ENCODE measurements around the gene CAVIN4.

The CAVIN4 gene

DNA sequence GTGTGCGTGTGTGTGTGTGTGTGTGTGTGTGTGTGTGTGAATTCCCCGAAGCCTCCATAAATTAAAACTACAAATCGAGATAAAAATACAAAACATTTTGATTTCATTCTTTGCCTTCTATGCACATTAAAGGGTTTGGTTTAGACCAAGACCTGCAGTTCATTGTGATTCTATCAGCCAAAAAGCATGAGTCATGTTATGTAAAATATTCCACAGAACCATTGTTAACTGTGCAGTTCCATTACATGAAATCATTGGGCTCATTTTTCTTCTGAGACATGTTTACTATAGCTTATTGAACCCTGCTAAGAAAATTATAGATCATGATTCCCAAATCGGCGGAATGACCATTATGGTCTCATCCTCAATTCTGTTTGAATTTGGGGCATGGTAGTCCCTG is 11.7 kb downstream of the CAVIN4 start:
- no peak overlapping the region for H3K27ac ChIP-seq (ENCODE audit: low read depth, low read length)

DNA sequence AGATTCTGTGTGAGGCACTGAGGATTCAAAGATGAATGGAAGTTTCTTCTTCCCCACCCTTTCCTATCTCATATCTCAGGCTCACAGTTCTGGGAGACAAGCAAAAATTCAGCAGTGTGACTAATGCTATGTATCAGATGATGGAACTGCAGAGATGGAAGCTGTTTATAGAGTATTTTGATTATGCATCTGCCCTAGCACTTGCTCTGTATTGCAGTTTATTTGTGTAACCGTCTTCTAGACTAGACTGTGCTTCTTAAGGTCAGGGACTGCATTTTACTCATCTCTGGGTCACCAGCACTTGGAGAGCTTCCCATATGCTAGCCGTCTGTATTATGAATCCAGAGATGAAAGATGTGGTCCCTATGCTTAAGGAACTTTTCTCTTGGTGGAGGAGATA is 12.6 kb downstream of the CAVIN4 start:
- H3K4me3 ChIP-seq (ENCODE audit: low read depth, low read length) = no peak overlapping the region
- no peak overlapping the region for H2AFZ ChIP-seq (ENCODE audit: low read length, unreplicated experiment)
- peaks cover 22% of the 10 kb centered on the region for H3K4me1 ChIP-seq (ENCODE audit: control insufficient read depth, insufficient read depth, low read length, unreplicated experiment)
- H3K27me3 ChIP-seq (ENCODE audit: insufficient read depth, low read length) = no peaks in the 10 kb centered on the region
- H3K36me3 ChIP-seq (ENCODE audit: insufficient read depth, low read length) = no peaks in the 10 kb centered on the region
- no peaks in the 10 kb centered on the region for H3K79me2 ChIP-seq (ENCODE audit: control insufficient read depth, insufficient read depth, low read length, unreplicated experiment)
- no peak overlapping the region for H3K27ac ChIP-seq (ENCODE audit: low read depth, low read length)

More for the DNA sequence above, 11.7 kb downstream of the CAVIN4 start:
- H3K36me3 ChIP-seq (ENCODE audit: insufficient read depth, low read length) = no peaks in the 10 kb centered on the region
- no peak overlapping the region for H3K4me3 ChIP-seq (ENCODE audit: low read depth, low read length)
- peaks cover 22% of the 10 kb centered on the region for H3K4me1 ChIP-seq (ENCODE audit: control insufficient read depth, insufficient read depth, low read length, unreplicated experiment)
- H3K27me3 ChIP-seq (ENCODE audit: insufficient read depth, low read length) = no peaks in the 10 kb centered on the region
- H3K79me2 ChIP-seq (ENCODE audit: control insufficient read depth, insufficient read depth, low read length, unreplicated experiment) = no peaks in the 10 kb centered on the region
- H2AFZ ChIP-seq (ENCODE audit: low read length, unreplicated experiment) = no peak overlapping the region

DNA sequence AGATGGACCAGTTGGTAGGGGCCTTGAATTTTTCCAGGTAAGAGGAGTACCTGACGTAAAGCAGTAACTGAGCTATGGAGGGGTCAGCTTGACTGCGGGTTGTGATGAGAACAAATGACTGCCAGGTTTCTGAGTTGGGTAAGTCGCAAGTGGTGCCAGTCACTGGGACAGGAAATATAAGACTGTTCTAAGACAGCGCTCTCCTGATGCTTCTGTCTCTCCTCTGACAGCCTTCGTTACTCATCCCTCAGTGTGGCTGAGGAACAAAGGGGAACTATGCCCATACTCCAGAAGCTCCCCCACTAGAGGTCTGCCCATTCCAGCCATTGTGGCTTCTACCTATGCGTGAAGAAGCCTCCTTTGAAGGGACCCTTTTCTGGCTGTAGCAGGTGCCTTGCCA is 13.3 kb downstream of the CAVIN4 start:
- Histone ChIP-seq H3K27me3 (ENCODE audit: insufficient read depth, low read length) (no peaks in the 10 kb centered on the region), H3K79me2 (ENCODE audit: control insufficient read depth, insufficient read depth, low read length, unreplicated experiment) (no peaks in the 10 kb centered on the region), H3K36me3 (ENCODE audit: insufficient read depth, low read length) (no peaks in the 10 kb centered on the region), H2AFZ (ENCODE audit: low read length, unreplicated experiment) (no peak overlapping the region), H3K27ac (ENCODE audit: low read depth, low read length) (no peak overlapping the region), H3K4me3 (ENCODE audit: low read depth, low read length) (no peak overlapping the region), H3K4me1 (ENCODE audit: control insufficient read depth, insufficient read depth, low read length, unreplicated experiment) (peaks cover 22% of the 10 kb centered on the region)

DNA sequence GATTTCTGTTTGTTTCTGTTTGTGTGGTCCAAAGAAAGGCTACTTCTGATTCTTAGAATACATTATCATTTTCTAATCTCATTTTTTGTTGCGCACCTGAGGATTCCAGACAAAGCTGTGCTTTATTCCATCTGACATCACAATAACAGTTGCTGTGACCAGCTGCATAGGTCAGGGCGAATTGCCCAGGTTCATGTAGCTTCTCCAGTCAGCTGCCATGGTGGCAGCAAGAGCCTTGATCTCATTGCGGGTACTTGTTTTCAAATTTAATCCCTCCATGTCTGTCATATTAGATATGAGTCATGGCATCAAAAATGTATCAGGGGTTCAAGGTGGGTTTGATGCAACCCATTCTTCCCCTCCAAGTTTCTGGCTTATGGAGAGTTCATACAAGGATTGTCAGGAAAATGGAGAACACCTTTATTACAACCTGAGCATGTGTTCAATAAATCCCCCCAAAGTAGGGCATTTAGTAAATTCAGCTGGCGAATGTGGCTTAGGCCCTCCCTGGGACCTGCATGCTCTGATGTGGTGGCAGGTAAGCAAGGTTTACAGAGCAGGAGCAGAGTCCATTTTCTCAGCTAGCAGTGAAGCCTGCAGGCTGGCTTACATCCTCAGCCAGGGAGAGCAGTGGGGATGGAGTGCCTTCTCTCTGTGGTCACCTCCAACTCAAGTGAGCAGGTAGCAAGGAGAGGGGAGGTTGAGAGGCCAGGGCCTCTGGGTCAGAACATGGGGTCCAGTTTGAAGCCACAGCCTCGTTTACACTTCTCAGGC is 13.9 kb downstream of the CAVIN4 start:
- Histone ChIP-seq H3K79me2 (ENCODE audit: control insufficient read depth, insufficient read depth, low read length, unreplicated experiment) (no peaks in the 10 kb centered on the region), H3K4me1 (ENCODE audit: control insufficient read depth, insufficient read depth, low read length, unreplicated experiment) (peaks cover 22% of the 10 kb centered on the region), H3K27ac (ENCODE audit: low read depth, low read length) (no peak overlapping the region), H3K4me3 (ENCODE audit: low read depth, low read length) (no peak overlapping the region), H2AFZ (ENCODE audit: low read length, unreplicated experiment) (no peak overlapping the region), H3K27me3 (ENCODE audit: insufficient read depth, low read length) (peaks cover 3% of the 10 kb centered on the region; the same call in 1 of the 2 replicates), H3K36me3 (ENCODE audit: insufficient read depth, low read length) (no peaks in the 10 kb centered on the region)

DNA sequence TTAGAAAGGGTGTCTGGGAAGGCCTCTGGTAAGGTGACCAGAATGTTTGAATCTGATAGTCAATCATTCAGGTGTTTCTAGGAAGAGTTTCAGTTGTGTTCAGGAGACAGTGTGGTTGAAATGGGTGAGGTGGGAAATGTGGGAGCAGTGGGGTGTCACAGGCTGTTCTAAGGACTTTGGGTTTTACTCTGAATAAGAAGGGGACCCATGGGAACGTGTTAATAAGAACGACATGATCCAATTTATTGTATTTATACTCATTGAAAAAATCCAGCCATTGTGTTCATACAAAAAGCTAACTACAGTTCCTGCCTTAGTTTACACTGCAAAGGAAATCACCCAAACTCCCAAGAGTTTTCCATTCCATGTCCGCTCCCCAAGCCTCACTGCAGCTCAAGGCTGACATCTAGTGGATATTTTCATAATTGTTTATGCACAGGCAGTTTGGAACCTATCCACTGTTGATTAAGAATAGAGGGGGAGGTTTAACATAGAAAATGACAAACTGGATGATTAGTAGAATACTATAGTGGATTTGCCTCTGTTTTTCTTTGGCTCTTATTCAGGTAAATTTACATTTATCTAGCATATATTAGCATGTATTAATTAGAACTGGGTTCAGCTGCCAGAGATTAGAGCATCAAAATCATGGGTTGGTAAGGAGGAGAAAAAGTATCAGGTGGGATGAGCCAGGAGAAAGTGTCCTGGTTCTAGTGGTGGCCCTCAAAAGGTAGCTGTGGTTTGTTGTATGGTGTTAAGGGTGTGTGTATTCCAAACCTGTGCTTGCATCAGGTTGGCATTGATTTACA is 17.7 kb downstream of the CAVIN4 start:
- H3K27me3 ChIP-seq (ENCODE audit: insufficient read depth, low read length) = peaks cover 15% of the 10 kb centered on the region
- no peak overlapping the region for H3K4me3 ChIP-seq (ENCODE audit: low read depth, low read length)
- H3K4me1 ChIP-seq (ENCODE audit: control insufficient read depth, insufficient read depth, low read length, unreplicated experiment) = peaks cover 8% of the 10 kb centered on the region
- H3K79me2 ChIP-seq (ENCODE audit: control insufficient read depth, insufficient read depth, low read length, unreplicated experiment) = no peaks in the 10 kb centered on the region
- H3K27ac ChIP-seq (ENCODE audit: low read depth, low read length) = no peak overlapping the region
- H2AFZ ChIP-seq (ENCODE audit: low read length, unreplicated experiment) = peak overlapping the region; percentile 6
- no peaks in the 10 kb centered on the region for H3K36me3 ChIP-seq (ENCODE audit: insufficient read depth, low read length)

DNA sequence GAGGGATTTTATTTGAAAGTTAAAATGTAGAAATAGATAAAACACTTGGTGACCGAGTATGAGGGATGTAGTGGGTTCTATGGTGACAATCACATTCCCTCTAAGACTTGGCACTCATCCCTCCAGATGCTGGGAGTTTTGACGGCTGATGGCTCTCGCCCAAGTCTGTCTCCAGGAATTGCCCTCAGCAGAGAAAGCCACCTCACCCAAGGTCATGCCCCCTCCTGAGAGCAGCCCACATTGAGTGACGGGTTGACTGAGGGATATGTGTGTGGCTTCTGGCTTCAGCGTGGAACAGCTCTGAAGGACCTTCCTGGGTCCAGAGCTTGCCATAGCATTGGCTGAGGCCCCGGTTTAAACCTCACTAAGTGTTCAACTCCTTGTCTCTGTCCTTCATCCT is 19.4 kb downstream of the CAVIN4 start:
- Histone ChIP-seq H3K4me1 (ENCODE audit: control insufficient read depth, insufficient read depth, low read length, unreplicated experiment) (peaks cover 6% of the 10 kb centered on the region), H3K4me3 (ENCODE audit: low read depth, low read length) (no peak overlapping the region), H2AFZ (ENCODE audit: low read length, unreplicated experiment) (no peak overlapping the region), H3K27me3 (ENCODE audit: insufficient read depth, low read length) (peaks cover 15% of the 10 kb centered on the region), H3K79me2 (ENCODE audit: control insufficient read depth, insufficient read depth, low read length, unreplicated experiment) (no peaks in the 10 kb centered on the region), H3K36me3 (ENCODE audit: insufficient read depth, low read length) (no peaks in the 10 kb centered on the region), H3K27ac (ENCODE audit: low read depth, low read length) (no peak overlapping the region)

DNA sequence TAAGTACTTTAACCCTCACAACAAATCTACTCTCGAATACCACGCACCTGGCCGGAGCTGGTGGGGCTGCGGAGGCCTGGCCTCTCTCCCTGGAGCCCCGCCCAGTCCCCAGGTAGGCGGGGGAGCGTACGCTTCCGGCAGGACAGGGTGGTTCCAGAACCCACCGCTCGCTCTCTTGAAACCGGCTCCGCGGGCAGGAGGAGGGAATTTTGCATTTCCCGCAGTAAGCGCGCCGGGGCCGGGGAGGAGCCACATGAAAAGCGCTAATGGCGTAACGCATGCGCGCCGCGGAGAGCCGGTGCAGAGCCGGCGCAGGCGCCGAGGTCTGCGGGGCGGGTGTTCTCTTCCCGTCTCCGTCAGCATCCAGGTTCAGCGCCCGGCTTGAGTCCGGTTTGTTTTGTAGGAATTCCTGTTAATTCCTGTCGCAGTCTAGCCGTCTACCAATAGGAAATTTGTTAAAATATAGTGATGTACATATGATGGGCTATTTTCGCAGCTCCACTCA is 20.8 kb downstream of the CAVIN4 start:
- no peak overlapping the region for H3K27ac ChIP-seq (ENCODE audit: low read depth, low read length)
- H3K36me3 ChIP-seq (ENCODE audit: insufficient read depth, low read length) = no peaks in the 10 kb centered on the region
- peaks cover 15% of the 10 kb centered on the region for H3K27me3 ChIP-seq (ENCODE audit: insufficient read depth, low read length)
- peaks cover 6% of the 10 kb centered on the region for H3K4me1 ChIP-seq (ENCODE audit: control insufficient read depth, insufficient read depth, low read length, unreplicated experiment)
- H3K4me3 ChIP-seq (ENCODE audit: low read depth, low read length) = peak overlapping the region; percentile 82
- H3K79me2 ChIP-seq (ENCODE audit: control insufficient read depth, insufficient read depth, low read length, unreplicated experiment) = no peaks in the 10 kb centered on the region
- H2AFZ ChIP-seq (ENCODE audit: low read length, unreplicated experiment) = peak overlapping the region; percentile 86

DNA sequence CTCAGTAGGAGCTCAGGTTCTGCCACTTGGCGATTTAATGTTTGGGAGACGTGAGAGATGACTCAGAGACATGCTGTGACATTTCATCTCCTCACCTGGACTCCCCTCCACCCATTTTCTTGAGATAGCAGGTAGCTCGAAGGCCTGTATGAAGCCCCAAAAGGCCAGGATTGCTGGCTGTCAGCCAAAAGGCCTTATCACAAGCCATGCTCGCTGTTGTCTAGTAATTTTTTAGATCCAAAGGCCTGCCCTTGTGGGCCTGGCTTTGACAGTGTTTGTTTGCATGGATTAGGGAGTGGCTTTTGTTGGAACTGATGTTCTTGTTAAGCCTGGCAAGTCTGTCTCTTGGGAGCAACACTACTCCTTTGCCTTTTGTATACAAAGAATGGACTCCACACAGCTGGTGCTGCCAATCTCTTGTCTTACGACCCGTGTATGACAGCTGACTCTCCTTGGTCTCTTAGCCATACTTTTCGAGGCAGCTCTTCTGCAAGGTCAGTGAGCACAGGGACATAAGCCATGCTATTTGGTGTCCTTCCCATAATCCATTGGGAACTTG is 22.7 kb downstream of the CAVIN4 start:
- Histone ChIP-seq H3K27me3 (ENCODE audit: insufficient read depth, low read length) (peaks cover 15% of the 10 kb centered on the region), H3K27ac (ENCODE audit: low read depth, low read length) (no peak overlapping the region), H3K4me1 (ENCODE audit: control insufficient read depth, insufficient read depth, low read length, unreplicated experiment) (peaks cover 6% of the 10 kb centered on the region), H3K79me2 (ENCODE audit: control insufficient read depth, insufficient read depth, low read length, unreplicated experiment) (no peaks in the 10 kb centered on the region), H2AFZ (ENCODE audit: low read length, unreplicated experiment) (no peak overlapping the region), H3K4me3 (ENCODE audit: low read depth, low read length) (no peak overlapping the region), H3K36me3 (ENCODE audit: insufficient read depth, low read length) (no peaks in the 10 kb centered on the region)

DNA sequence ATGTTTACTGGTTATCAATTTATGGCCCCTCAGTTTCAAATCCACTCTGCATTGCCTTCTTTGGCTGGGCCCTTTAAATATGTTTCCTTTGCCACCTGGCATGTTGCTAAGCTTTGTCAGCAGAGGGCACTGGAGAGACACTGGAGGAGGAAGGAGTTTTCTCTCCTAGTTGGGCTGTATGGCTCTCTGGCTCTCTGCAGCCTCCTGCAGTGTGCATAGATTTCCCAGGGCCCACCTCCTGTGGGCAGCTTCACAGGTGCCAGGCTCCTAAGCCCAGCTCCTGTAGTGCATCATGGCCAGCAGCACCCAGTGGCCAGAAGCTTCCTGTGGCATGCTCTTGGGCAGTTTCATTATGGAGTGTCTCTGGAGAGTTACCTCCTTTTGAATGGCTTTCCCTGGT is 23.3 kb downstream of the CAVIN4 start:
- Histone ChIP-seq H3K4me3 (ENCODE audit: low read depth, low read length) (no peak overlapping the region), H3K27ac (ENCODE audit: low read depth, low read length) (no peak overlapping the region), H2AFZ (ENCODE audit: low read length, unreplicated experiment) (no peak overlapping the region), H3K36me3 (ENCODE audit: insufficient read depth, low read length) (no peaks in the 10 kb centered on the region), H3K4me1 (ENCODE audit: control insufficient read depth, insufficient read depth, low read length, unreplicated experiment) (peaks cover 6% of the 10 kb centered on the region), H3K27me3 (ENCODE audit: insufficient read depth, low read length) (peaks cover 18% of the 10 kb centered on the region), H3K79me2 (ENCODE audit: control insufficient read depth, insufficient read depth, low read length, unreplicated experiment) (no peaks in the 10 kb centered on the region)

DNA sequence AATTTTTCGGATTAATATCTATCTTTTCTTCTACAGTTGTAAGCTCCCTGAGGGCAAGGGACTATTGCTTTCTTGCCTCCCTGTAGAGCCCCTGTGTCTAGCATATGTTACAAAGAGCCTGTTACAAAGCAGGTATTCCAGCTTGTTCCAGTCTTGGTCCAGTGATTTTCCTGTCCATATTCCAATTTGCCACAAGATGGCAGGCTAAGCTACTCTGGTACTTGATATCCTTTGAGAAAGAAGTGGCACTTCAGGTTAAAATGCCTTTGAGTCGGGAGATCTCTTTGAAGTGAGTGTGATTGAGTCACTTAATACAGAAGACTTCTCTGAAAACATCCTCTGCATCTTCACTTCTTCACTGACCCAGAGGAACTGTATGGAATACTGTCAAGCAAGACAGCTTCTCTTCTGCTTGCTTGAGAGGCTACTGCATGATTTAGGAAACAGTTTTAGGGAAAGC is 24.5 kb downstream of the CAVIN4 start:
- no peak overlapping the region for H3K4me3 ChIP-seq (ENCODE audit: low read depth, low read length)
- H3K36me3 ChIP-seq (ENCODE audit: insufficient read depth, low read length) = no peaks in the 10 kb centered on the region
- H3K4me1 ChIP-seq (ENCODE audit: control insufficient read depth, insufficient read depth, low read length, unreplicated experiment) = peaks cover 6% of the 10 kb centered on the region
- H3K27ac ChIP-seq (ENCODE audit: low read depth, low read length) = no peak overlapping the region
- peaks cover 21% of the 10 kb centered on the region for H3K27me3 ChIP-seq (ENCODE audit: insufficient read depth, low read length)
- H3K79me2 ChIP-seq (ENCODE audit: control insufficient read depth, insufficient read depth, low read length, unreplicated experiment) = no peaks in the 10 kb centered on the region
- H2AFZ ChIP-seq (ENCODE audit: low read length, unreplicated experiment) = no peak overlapping the region

Measured in ACC112 (cell line).